ENCODE results near the gene SLC6A8.

DNA sequence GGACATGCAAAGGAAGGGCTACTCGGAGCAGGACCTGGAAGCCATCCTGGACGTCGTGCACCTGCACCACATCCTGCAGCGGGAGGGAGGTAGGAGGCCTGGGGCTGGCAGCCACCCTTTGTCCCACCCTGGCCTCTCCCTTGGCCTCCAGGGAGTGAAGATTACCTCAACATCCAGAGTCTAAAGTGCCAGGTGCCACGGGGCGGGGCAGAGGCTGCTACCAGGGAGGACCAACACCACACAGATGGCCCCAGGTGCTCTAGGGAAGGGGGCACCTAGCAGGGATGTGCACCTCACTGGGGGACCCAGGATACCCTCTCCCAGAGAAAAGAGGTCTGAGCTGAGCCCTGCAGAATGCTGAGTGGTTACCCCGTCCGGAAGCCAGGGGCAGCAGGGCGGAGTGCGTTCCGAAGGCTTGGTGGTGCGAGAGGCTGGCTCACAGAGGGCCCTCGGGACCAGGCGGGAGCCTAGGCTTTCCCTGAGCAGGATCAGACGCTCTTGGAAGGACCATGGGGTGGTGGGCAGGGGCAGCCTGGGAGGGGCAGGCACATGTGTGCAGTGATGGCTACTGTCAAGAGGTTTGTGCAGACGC, 53.0 kb downstream of the SLC6A8 start:
- TF ChIP-seq, protein P1, sequence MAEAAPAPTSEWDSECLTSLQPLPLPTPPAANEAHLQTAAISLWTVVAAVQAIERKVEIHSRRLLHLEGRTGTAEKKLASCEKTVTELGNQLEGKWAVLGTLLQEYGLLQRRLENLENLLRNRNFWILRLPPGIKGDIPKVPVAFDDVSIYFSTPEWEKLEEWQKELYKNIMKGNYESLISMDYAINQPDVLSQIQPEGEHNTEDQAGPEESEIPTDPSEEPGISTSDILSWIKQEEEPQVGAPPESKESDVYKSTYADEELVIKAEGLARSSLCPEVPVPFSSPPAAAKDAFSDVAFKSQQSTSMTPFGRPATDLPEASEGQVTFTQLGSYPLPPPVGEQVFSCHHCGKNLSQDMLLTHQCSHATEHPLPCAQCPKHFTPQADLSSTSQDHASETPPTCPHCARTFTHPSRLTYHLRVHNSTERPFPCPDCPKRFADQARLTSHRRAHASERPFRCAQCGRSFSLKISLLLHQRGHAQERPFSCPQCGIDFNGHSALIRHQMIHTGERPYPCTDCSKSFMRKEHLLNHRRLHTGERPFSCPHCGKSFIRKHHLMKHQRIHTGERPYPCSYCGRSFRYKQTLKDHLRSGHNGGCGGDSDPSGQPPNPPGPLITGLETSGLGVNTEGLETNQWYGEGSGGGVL (tag by site-specific recombination; IDR thresholded peaks at IDR 0.05): no peak
- TF ChIP-seq ZNF433 (tag by site-specific recombination; IDR thresholded peaks at IDR 0.05; ENCODE audit: low read depth): no peak
